ENCODE measurements around the gene CARS2. TPM values are rescaled to one million over a fixed set of nuclear protein-coding genes. Genes with fewer than 3 reads are reported as not detected.
"Not testable (repeated sequence)": the region's sequence is repeated elsewhere in the genome, so short reads cannot be mapped to it uniquely, and the experiment has no call there.

Gene CARS2
- polyA plus RNA-seq, 1 donor = 51.6 TPM

DNA sequence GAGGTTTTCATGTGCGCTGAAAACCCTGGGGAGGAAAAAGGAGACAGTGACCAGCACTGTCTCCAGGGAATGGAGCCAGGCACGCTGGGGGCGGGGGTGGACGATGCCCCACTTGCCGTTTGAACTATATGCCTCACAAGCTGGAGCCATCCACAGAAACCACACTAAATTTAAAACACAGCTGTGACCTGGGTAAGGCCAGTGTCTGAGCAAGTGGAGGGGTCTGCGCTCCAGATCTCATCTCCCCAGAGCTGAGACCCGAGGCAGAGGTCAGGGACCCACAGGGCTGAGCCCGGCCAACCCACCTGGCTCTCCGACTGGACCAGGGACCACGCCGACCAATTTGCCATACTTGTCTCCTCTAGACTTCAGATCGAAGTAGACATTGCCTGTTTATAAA lies 23.2 kb downstream of the CARS2 start:
- no peak for DNase-seq (ENCODE audit: low read depth)

DNA sequence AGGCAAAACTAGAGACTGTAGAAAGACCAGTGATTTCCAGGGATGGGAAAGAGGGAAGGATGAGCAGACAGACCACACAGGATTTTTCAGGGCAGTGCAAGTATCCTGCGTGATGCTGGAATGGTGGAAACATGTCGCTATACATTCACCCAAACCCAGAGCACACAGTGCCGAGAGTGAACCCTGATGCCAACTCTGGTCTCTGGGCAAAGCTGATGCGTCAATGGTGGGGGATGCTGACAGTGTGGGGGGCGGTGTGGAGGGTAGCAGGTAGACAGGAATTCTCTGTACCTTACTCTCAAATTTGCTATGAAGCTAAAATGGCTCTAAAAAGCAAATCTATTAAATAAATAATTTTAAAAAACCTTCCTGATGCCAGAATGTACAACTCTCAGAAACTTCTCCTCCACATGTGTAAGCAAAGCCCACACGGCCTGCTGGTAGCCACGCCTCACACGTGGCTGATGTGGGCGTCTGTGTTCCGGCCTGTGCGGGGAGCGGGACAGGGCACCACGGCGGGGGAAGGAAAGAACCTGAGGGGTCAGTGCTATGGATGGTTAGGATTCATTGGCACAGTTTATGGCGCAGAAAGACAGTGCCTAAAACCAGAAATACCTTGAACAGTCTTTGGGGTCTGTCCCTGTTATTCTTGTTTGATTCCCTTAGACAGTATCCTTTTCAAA lies 23.9 kb downstream of the CARS2 start:
- DNase-seq (ENCODE audit: low read depth) = no peak

DNA sequence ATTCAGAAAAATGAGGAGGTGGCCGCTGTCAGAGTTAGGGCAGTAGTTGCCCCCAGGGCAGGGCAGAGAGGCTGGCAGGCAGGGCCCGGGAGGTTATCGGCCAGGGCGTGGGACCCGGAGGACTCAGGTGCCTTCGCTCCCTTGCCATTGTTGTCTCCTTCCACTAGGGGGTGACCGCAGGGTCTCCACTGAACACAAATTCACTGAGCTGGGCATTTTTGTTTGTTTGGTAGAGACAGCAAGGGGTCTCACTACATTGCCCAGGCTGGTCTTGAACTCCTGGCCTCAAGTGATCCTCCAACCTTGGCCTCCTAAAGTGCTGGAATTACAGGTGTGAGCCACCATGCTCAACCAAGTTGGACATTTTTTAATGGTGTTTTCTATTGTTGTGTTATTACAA lies 25.1 kb downstream of the CARS2 start:
- no peak for DNase-seq (ENCODE audit: low read depth)

DNA sequence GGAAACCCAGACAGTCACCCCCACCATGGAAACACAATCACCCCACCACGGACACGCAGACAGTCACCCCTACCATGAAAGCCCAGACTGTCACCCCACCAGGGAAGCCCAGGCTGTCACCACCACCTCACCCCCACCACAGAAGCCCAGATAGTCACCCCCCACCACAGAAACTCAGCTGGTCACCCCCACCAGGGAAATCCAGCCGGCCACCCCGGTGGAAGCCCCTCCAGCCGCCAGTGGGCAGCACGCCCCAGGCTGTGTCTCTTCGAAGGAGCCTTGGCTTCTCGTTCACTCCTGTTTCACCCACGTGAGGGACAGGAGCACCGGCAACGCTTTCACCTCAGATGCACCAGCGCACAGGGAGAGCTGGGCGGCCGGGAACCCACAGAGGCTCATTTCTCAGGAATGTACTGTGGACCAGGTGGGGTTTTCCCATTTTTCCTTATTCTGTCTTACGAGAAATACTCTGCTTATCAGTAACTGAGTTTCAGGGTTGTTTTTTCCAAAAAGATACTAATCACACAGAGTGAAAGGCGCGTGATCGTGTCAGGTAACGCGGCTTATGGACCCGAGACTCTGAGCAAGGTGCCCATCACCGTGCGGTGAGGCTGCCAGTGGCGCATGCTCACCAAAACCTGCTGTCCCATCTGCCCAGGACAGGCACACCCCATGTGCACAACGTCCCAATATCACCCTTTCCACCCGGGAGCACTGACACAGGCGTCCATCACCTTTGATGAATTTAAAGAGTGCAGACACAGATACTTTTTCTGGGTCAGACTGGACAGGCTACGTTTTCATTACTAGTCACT lies 28.0 kb downstream of the CARS2 start:
- DNase-seq (ENCODE audit: low read depth) = no peak

DNA sequence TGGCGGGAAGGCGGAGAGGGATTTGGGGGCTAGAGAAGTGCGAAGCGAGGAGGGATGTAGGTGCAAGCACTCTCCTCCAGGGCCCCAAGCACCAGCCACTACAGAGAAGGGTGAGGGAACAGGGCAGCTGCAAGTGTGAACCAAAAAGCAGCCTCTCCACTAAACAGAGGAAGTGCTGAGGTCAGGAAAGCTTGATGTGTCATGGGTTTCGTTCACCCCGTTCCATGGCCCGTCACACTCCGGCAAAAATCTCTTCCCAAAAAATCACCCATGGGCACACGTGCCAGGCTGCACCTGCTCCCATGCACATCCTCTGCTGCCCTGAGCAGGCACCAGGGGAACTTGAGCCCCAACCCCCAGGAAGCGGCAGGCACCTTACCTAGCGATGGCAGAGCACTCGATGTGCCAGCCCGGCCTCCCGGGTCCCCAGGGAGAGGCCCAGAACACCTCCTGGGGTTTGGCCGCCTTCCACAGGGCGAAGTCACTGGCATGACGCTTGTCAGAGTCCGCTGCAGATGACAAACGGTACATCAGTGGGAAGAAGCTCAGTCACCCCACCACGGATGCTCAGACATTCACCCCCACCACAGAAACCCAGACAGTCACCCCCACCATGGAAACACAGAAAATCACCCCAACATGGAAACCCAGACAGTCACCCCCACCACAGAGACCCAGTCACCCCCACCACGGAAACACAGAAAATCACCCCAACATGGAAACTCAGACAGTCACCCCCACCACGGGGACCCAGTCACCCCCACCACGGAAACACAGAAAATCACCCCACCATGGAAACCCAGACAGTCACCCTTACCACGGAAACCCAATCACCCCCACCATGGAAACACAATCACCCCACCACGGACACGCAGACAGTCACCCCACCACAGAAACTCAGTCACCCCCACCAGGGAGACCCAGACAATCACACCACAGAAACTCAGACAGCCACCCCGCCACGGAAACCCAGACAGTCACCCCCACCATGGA lies 29.0 kb downstream of the CARS2 start:
- no peak for DNase-seq (ENCODE audit: low read depth)

DNA sequence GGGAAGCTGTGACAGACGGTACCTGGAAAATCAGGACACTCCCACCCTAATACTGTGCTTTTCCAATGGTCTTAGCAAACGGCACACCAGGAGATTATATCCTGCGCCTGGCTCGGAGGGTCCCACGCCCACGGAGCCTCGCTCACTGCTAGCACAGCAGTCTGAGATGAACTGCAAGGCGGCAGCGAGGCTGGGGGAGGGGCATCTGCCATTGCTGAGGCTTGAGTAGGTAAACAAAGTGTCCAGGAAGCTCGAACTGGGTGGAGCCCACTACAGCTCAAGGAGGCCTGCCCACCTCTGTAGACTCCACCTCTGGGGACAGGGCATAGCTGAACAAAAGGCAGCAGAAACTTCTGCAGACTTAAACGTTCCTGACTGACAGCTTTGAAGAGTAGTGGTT lies 36.1 kb downstream of the CARS2 start:
- not testable (repeated sequence) for DNase-seq (ENCODE audit: low read depth)

DNA sequence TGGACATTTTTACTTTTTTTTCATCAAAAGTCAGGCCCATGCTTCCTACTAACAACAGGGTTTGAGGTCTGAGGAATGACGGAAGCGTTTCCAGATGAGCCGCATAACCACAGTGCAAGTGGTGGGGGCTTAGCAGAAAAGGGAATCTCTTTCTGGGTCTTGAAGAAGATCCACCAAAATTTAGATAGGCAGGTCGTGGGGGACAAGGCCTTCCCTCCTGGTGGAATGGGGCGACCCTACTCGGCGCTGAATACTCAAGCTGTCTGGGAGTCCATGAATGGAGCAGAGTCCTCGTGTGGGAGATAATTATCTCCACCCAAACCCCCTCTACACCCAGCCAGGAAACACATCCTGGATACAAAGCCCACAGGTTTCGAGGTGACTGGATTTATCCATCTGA lies 36.9 kb downstream of the CARS2 start:
- DNase-seq (ENCODE audit: low read depth) = no peak

DNA sequence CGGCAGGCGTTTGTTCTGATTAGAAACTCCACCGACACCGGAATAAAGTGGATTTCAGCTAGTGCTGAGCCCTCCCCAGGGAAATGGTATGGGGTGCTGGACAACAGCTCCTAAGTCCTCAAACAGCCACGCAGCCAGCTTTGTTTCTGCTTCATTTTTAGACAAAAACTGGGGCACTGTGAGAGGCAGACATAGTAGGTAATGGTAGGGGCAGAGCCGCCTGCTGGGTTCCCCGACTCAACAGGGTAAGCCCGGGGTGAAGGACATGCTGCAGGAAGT lies 39.7 kb downstream of the CARS2 start:
- DNase-seq (ENCODE audit: low read depth) = no peak

DNA sequence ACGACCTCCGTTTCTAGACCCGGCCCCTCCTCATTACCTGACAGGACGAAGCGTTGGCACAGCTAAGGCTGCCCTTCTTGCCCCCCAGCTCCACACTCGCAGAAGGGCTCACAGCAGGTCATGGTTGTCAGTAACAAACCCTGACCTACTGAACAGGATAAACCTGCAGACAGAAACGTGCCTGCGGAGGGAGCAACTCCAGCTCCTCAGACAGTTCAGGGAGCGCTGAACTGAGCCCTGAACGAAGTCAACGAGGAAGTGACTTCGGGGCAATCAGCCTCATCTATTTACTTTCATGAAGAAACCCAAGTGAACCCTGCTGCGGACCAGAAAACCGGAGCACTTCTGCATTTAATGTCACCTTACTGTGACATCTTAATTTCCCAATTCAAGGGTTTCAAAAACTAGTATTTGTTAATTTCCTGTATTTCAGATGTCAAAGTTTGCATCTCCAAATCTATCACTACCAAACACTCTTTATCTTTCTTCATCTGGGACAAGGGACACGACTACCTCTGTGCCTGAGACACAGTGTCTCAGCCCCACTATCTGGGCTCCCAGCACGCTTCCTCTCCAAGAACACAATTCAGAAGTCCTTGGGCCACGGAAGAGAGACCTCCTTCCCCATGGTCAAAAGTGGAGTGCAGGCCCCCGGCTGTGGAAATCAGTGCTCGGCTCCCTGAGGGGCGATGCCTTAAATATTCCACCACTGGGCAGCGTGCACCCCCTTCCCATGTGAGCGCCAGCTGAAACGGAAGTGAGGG lies 40.2 kb downstream of the CARS2 start:
- DNase-seq (ENCODE audit: low read depth) = no peak

DNA sequence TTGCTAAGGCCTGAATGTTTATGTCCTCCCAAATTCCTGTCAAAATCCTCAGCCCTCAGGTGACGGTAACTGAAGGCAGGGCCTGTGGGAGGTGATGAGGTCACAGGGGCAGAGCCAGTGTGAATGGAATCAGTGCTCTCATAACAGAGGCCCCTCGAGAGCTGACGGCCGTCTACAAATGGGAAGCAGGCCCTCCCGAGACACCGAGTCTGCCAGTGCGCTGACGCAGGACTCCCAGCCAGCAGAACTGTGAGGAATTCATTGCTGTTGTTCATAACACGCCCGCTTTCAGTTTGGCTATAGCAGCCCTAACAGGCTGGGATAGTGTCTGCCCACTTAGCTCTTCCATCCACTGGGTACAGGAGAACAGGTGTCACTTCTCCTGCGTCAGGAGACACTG lies 41.2 kb downstream of the CARS2 start:
- DNase-seq (ENCODE audit: low read depth) = no peak

DNA sequence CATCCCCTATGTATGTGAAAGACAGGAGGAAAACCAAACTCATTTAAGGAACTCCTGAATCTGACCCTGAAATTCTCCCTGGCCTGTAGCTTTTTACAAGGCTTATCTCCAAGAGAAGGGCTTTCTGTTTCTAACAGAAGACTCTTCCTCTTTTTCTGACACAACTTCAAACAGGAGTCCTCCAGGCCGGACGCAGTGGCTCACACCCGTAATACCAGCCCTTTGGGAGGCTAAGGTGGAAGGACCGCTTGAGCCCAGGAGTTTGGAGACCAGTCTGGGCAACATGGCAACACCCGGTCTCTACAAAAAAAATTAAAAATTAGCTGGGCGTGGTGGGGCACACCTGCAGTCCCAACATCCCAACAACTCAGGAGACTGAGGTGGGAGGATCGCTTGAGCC lies 41.9 kb downstream of the CARS2 start:
- no peak for DNase-seq (ENCODE audit: low read depth)

DNA sequence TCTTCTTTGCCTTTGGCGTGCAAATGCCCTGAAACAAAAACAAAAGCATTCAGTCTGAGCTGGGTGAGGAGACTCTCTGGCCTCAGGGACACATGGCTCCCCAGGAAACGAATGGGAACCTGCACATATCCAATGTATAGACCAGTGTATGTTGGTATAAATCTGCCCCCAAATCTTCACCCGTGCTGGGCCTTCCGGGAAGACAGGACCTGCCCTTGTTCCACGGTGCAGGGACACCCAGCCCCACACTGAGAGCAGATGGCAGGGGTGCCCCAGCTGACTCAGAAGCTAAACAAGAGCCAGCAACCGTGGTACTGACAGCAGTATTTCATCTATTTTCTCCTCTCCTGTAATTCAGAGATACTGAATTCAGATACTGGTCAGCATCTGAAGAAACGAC lies 42.4 kb downstream of the CARS2 start:
- no peak for DNase-seq (ENCODE audit: low read depth)

DNA sequence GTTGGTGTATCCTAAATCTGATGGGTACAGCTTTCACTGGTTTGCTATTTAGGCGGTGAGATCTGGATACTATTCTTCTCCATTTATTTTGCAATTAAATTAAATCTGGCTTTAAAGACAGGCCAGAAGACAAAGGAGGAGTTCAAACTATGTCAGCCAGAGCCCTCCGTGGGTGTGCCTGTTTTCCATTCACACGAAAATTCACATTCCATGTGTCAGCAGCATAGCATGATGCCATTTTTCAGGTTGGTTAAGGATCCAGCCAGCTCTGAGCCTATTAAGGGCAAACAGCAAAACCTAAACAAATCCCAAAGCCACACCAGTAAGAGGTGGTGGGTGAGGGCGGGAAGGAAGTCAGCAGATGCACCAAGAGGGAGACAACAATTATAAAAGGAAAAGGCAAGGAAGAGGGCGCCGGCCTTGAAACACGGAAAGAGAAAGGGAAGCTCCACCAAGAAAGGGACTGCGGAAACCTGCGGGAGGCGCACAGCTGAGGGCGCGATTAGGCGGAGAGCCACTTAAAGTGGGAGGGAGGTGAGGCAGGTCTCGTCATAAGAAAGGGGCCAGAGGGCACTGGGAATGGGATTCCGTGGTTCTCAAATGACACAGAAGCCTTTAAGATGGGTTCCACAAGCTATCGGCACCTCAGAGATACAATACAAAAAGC lies 43.0 kb downstream of the CARS2 start:
- no peak for DNase-seq (ENCODE audit: low read depth)

DNA sequence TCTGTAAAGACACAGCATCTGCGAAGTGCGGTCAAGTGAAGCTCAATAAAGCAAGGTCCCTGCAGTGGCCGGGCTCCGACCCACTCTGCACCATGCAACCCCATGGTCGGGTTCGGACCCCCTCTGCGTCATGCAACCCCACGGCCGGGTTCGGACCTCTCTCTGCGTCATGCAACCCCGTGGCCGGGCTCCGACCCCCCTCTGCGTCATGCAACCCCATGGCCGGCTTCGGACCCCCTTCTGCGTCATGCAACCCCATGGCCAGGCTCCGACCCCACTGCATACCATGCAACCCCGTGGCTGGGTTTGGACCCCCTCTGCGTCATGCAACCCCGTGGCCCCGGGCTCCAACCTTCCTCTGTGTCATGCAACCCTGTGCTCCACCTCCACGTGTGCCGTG lies 43.8 kb downstream of the CARS2 start:
- no peak for DNase-seq (ENCODE audit: low read depth)

DNA sequence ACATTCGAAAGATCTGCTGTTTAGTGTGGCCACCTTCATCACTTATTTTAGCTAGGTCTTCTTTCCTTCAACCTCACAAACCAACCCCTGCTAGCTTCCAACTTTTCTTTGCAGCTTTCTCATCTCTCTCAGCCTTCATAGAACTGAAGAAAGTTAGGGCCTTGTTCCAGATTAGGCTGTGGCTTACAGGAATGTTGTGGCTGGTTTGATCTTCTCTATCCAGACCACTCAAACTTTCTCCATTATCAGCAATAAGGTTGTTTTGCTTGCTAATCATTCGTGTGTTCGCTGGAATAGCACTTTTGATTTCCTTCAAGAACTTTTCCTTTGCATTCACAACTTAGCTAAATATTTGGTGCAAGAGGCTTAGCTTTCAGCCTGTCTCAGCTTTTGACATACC lies 44.7 kb downstream of the CARS2 start:
- no peak for DNase-seq (ENCODE audit: low read depth)

DNA sequence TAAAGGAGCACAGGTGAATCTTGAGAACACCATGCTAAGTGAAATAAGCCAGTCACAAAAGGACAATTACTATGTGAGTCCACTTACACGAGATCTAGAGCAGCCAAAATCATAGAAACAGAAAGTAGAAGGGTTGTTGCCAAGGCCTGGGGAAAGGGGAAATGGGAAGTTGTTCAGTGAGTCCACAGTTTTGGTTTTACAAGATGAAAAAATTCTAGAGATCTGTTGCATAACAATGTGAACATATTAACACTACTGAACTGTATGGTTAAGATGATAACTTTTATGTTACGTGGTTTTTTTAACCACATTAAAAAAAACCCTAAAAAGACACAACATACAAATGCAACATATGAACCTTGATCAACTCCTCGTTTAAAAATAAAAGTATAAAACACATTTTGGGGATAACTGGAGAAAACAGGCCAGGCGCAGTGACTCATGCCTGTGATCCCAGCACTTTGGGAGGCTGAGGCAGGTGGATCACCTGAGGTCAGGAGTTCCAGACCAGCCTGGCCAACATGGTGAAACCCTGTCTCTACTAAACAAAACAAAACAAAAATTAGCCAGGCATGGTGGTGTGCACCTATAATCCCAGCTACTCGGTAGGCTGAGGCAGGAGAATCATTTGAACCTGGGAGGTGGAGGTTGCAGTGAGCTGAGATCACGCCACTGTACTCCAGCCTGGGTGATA lies 47.6 kb downstream of the CARS2 start:
- not testable (repeated sequence) for DNase-seq (ENCODE audit: low read depth)

DNA sequence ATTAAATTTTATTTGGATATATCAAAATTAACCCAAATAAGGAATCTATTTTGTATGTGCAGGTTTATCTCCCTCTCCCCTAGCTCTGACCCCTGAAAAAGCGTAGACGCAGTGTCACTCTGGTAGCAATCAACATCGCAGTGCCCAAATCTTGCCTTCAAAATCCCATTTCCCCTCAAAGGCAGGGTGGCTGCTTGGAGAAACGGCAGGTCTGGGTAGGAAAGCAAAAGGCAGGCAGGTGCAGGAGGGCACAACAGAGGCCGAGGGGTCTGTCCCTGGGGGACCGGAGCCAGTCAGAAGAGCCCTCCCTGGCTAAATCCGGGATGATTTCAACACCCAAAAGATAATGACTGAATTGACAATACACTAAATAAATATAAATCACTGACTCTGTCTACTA lies 48.7 kb downstream of the CARS2 start:
- DNase-seq (ENCODE audit: low read depth) = no peak

DNA sequence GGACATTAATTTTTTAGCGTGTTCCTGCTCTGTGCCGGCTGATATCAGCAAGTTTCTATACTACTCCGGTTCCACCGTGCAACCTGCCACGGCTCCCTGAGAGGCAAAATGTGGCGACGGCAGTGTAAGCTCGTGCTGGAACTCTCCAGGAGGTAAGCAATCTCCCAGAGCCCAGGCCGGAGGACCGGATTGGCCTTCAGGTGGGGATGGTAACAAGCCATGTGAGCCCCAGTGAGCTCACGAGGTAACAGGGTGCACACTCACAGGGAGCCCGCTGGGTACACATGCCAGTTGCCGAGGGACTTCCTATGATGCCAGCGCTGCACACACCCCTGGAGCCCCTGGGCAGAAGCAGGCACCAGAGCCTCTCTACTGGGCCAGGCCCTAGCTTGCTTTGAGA lies 52.1 kb downstream of the CARS2 start:
- no peak for DNase-seq (ENCODE audit: low read depth)

DNA sequence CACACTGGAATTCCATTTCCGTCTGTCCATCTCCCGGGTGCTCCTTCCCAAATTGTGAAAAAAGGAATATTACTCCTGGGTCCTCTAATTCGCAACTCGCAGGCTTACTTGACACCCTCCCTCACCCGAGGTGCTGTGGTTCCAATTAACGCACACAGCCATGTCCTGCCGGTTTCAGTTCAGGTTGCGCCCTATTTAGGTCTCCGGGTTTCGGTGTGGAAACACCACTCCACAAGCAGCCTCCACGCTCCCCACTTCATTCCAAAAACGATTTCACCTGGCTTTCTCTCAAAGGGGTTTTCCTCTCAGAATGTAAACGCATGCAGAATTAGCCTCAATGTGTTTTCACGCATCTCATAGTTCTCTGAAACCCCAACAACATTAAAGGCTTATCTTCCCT lies 52.6 kb downstream of the CARS2 start:
- DNase-seq (ENCODE audit: low read depth) = no peak

DNA sequence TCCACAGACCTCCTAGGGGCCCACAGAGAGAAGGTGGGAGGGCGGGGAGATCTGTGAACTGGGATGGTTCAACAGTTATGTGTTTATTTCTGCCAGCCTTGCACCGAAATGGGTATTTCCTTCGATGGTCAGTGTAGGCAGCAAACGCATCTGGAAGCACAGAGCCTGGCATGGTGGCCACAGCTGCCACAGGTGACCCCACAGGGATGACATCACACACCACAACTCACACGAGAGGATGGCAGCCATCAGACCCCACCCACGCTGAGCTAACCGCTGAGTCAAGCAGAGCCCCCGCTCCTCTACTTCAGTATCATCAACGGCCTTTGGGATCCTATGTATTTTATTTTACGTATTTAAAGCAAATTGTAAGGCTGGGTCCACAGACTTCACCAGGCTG lies 53.2 kb downstream of the CARS2 start:
- no peak for DNase-seq (ENCODE audit: low read depth)

Measured in forelimb muscle (tissue), 1 donor.